Peyer's patch (tissue), 4 donors: Measurements from ENCODE around the gene DMBT1.

Experiments used
- POLR2A ChIP-seq, 2 donors: fragments of 450-650 bp; IDR thresholded peaks; one replicate each; pipeline ENCODE4 v1.5.1; 2017; ENCODE audit warnings: antibody characterized with exemption in 2 of 2, mild to moderate bottlenecking in 2 of 2, moderate library complexity in 2 of 2
- TF ChIP-seq, protein P1 (sequence below), 6 experiments: fragments of 450-650 bp in 4 of 6; fragments of 200-600 bp in 2 of 6; sonication (generic) in 1 of 6; IDR thresholded peaks; one replicate each; pipeline ENCODE4 v1.5.1; 2017 to 2019; ENCODE audit warnings: antibody characterized with exemption in 6 of 6, mild to moderate bottlenecking in 3 of 6, moderate library complexity in 1 of 6

DNA sequence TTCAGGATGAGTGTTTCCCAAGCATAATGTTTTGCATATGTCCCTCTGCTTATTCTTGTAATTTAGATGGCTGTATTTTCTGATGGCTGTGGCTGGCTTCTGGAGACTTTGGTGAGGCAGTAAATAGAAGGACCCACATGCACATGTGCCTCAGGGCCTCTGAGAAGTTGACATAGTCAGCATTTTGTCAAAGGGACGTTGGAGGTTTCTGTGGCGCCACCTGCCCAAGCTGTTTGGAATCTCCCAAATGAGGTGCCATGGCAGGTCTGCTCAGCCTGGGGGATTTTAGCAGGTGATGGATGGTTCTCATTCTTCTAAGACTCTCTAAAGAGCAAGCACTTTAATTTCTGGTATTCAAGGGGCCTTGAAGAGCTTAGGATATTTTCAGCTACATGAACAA is 109.3 kb downstream of the DMBT1 start:
- no peak for TF ChIP-seq POLR2A (IDR thresholded peaks at IDR 0.05)
- TF ChIP-seq, protein P1, sequence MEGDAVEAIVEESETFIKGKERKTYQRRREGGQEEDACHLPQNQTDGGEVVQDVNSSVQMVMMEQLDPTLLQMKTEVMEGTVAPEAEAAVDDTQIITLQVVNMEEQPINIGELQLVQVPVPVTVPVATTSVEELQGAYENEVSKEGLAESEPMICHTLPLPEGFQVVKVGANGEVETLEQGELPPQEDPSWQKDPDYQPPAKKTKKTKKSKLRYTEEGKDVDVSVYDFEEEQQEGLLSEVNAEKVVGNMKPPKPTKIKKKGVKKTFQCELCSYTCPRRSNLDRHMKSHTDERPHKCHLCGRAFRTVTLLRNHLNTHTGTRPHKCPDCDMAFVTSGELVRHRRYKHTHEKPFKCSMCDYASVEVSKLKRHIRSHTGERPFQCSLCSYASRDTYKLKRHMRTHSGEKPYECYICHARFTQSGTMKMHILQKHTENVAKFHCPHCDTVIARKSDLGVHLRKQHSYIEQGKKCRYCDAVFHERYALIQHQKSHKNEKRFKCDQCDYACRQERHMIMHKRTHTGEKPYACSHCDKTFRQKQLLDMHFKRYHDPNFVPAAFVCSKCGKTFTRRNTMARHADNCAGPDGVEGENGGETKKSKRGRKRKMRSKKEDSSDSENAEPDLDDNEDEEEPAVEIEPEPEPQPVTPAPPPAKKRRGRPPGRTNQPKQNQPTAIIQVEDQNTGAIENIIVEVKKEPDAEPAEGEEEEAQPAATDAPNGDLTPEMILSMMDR (IDR thresholded peaks at IDR 0.05) = no peak
